HG03457 (cell line): Measurements from ENCODE around the gene CST2.
"Not testable (repeated sequence)": the region's sequence is repeated elsewhere in the genome, so short reads cannot be mapped to it uniquely, and the experiment has no call there.

Experiments
- ATAC-seq: cut with Tn5 transposase; IDR thresholded peaks from one replicate; pipeline ENCODE4 v1.9.1; 2021; ENCODE audit warnings: moderate number of reproducible peaks; ENCODE audit not compliant: unreplicated experiment

The CST2 gene

GRCh38 chr20:23826541-23827021, at the start of gene CST2:
CST2 (minus strand) TSS chr20:23826729; CDS start chr20:23826660, 69 bp downstream.
- ATAC-seq: no peak

GRCh38 chr20:23875606-23876237, 49.2 kb upstream of the CST2 start:
- no peak for ATAC-seq

GRCh38 chr20:23874747-23875146, 48.2 kb upstream of the CST2 start:
- no peak for ATAC-seq

GRCh38 chr20:23873370-23874015, 47.0 kb upstream of the CST2 start:
- ATAC-seq: no peak

GRCh38 chr20:23872065-23872464, 45.5 kb upstream of the CST2 start:
- ATAC-seq: no peak

- no peak for ATAC-seq
Measured at GRCh38 chr20:23870461-23870860, 43.9 kb upstream of the CST2 start.

GRCh38 chr20:23869520-23869919, 43.0 kb upstream of the CST2 start:
- no peak for ATAC-seq

GRCh38 chr20:23868321-23868720, 41.8 kb upstream of the CST2 start:
- no peak for ATAC-seq

GRCh38 chr20:23867152-23867776, 40.7 kb upstream of the CST2 start:
- ATAC-seq: no peak

GRCh38 chr20:23860771-23861170, 34.2 kb upstream of the CST2 start:
- ATAC-seq: not testable (repeated sequence)

GRCh38 chr20:23857962-23858595, 31.6 kb upstream of the CST2 start:
- no peak for ATAC-seq

GRCh38 chr20:23856736-23857135, 30.2 kb upstream of the CST2 start:
- ATAC-seq: no peak

GRCh38 chr20:23856226-23856625, 29.7 kb upstream of the CST2 start:
- no peak for ATAC-seq

GRCh38 chr20:23841693-23842092, 15.2 kb upstream of the CST2 start:
- no peak for ATAC-seq

GRCh38 chr20:23835716-23836115, 9.2 kb upstream of the CST2 start:
- no peak for ATAC-seq

- ATAC-seq: no peak
Measured at GRCh38 chr20:23832775-23833513, 6.4 kb upstream of the CST2 start.

GRCh38 chr20:23831961-23832360, 5.4 kb upstream of the CST2 start:
- not testable (repeated sequence) for ATAC-seq

- ATAC-seq: no peak
Measured at GRCh38 chr20:23823621-23824324, 2.8 kb downstream of the CST2 start.

GRCh38 chr20:23823111-23823510, 3.4 kb downstream of the CST2 start:
- ATAC-seq: no peak

- ATAC-seq: no peak
Measured at GRCh38 chr20:23820493-23820892, 6.0 kb downstream of the CST2 start.
